ENCODE results near the gene TNFRSF1B. TPM values are rescaled to one million over a fixed set of nuclear protein-coding genes. Genes with fewer than 3 reads are reported as not detected.

The TNFRSF1B gene
- polyA plus RNA-seq, 4 donors: 6.3 to 8.6 (median 6.5) TPM

DNA sequence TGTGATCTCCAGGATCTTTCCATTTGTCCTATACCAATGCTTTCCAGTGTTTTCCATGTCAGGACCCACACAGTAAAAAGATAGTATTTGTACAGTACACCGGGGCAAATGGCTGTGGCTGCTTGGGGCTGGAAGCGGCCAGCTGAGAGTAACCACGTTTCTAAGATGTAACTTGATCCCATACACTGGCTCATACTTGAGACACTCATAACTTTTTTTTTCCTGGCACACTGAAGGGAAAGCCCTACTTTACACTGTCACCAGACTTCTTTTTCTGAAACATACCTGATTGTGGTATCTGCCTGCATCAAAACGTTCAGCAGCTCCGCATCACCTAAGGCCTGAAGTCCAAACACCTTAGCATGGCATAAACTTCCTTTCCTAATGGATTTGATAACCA lies 84.7 kb downstream of the TNFRSF1B start:
- DNase-seq (ENCODE audit: low read depth in 4 of 4, low spot score in 3 of 4): no peak

DNA sequence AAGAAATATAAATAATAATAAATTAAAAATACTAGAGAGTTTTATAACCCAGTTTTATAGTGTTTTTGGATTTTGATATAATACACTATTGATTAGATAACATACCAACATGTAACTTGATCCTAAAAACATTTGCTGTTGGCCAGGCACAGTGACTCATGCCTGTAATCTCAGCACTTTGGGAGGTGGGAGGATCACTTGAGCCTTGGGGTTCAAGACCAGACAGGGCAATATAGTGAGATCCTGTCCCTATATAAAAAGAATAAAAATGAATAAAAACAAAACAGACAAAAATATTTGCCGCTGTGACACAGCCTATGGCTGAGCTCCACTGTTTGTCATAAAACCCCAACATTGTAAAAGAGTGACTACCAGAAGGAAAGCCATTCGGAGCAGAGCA lies 89.1 kb downstream of the TNFRSF1B start:
- no peak for DNase-seq (ENCODE audit: low read depth in 4 of 4, low spot score in 3 of 4)

GRCh38 chr1:12258272-12258671 lies 91.5 kb downstream of the TNFRSF1B start:
- DNase-seq (ENCODE audit: low read depth in 4 of 4, low spot score in 3 of 4): no peak

Other genes with a start within 250 kb of the TNFRSF1B start
- 10 to 100 TPM; 39.6 to 55.3 (median 43.2) TPM for gene KIAA2013, start 240.6 kb upstream of the TNFRSF1B start, polyA plus RNA-seq (ENCODE audit: insufficient read length in 4 of 4)
- gene PLOD1, start 232.3 kb upstream of the TNFRSF1B start, polyA plus RNA-seq (ENCODE audit: insufficient read length in 4 of 4): 100 to 1,000 TPM in 1 of 4 donors, 10 to 100 TPM in 3; 93.5 to 117 (median 96.5) TPM
- gene MFN2, start 186.5 kb upstream of the TNFRSF1B start, polyA plus RNA-seq (ENCODE audit: insufficient read length in 4 of 4): 10 to 100 TPM; 62.2 to 77.5 (median 70.5) TPM
- 10 to 100 TPM; 20.1 to 34.2 (median 21.9) TPM for gene MIIP, start 147.5 kb upstream of the TNFRSF1B start, polyA plus RNA-seq (ENCODE audit: insufficient read length in 4 of 4)
- gene TNFRSF8, start 103.7 kb upstream of the TNFRSF1B start, polyA plus RNA-seq (ENCODE audit: insufficient read length in 4 of 4): under 1 TPM; 0.43 to 0.80 (median 0.60) TPM
- 10 to 100 TPM; 24.2 to 27.8 (median 26.3) TPM for gene VPS13D, start 63.0 kb downstream of the TNFRSF1B start, polyA plus RNA-seq (ENCODE audit: insufficient read length in 4 of 4)